DMS 273 treated with DMSO at 0.1 percent for 48 hours (cell line): ENCODE results near the gene SLC35B4.
A peak's percentile ranks its signal among the peaks of the same experiment; 100 is the strongest.

ENCODE experiments used
- DNase-seq: peaks from one replicate; lab custom pipeline; 2025; lab: John Stamatoyannopoulos, UW

SLC35B4 gene

GRCh38 chr7:134290286-134290685, 26.4 kb downstream of the SLC35B4 start:
- DNase-seq: no peak

- no peak for DNase-seq
Measured at GRCh38 chr7:134289841-134290240, 26.9 kb downstream of the SLC35B4 start.

- DNase-seq: no peak
Measured at GRCh38 chr7:134289423-134289822, 27.3 kb downstream of the SLC35B4 start.

- no peak for DNase-seq
Measured at GRCh38 chr7:134287916-134288659, 28.6 kb downstream of the SLC35B4 start.

GRCh38 chr7:134284952-134285351, 31.8 kb downstream of the SLC35B4 start:
- no peak for DNase-seq

- no peak for DNase-seq
Measured at GRCh38 chr7:134284011-134284410, 32.7 kb downstream of the SLC35B4 start.

- no peak for DNase-seq
Measured at GRCh38 chr7:134280508-134280907, 36.2 kb downstream of the SLC35B4 start.

- no peak for DNase-seq
Measured at GRCh38 chr7:134279898-134280297, 36.8 kb downstream of the SLC35B4 start.

GRCh38 chr7:134279336-134279735, 37.4 kb downstream of the SLC35B4 start:
- DNase-seq: no peak

- no peak for DNase-seq
Measured at GRCh38 chr7:134278502-134279153, 38.1 kb downstream of the SLC35B4 start.

GRCh38 chr7:134276951-134277350, 39.8 kb downstream of the SLC35B4 start:
- DNase-seq: no peak

GRCh38 chr7:134262322-134262721, 54.4 kb downstream of the SLC35B4 start:
- DNase-seq: no peak

GRCh38 chr7:134255814-134256213, 60.9 kb downstream of the SLC35B4 start:
- peak; percentile 95 for DNase-seq

GRCh38 chr7:134254311-134254710, 62.4 kb downstream of the SLC35B4 start:
- no peak for DNase-seq

- DNase-seq: no peak
Measured at GRCh38 chr7:134248196-134248595, 68.5 kb downstream of the SLC35B4 start.

GRCh38 chr7:134246761-134247160, 70.0 kb downstream of the SLC35B4 start:
- no peak for DNase-seq

GRCh38 chr7:134246347-134246746, 70.4 kb downstream of the SLC35B4 start:
- no peak for DNase-seq

GRCh38 chr7:134245253-134245652, 71.5 kb downstream of the SLC35B4 start:
- no peak for DNase-seq
